Calu3 (cell line): Measurements from ENCODE around the gene ARSK. TPM values are rescaled to one million over a fixed set of nuclear protein-coding genes. Genes with fewer than 3 reads are reported as not detected.

Experiments
- BruUV-seq: library from RNA; stranded (reverse); fragments of 400-500 nt; replicated peaks from 2 replicates; lab custom pipeline; 2021; lab: Mats Ljungman, UMichigan
- CTCF ChIA-PET: fragments of 300-600 bp; sonication (Branson Sonifier 250); formaldehyde crosslinking; loops from one replicate; lab custom pipeline; 2022; ENCODE audit warnings: antibody characterized with exemption; lab: Charles Lee
- DNase-seq: peaks from one replicate; pipeline ENCODE4 v3.0.0; 2022
- H3K27ac Mint-ChIP-seq: one replicate; pipeline ENCODE4 v1.8.0; 2022; ENCODE audit warnings: mixed read lengths; ENCODE audit not compliant: unreplicated experiment
- H3K27me3 Mint-ChIP-seq: one replicate; pipeline ENCODE4 v1.8.0; 2022; ENCODE audit warnings: mixed read lengths; ENCODE audit not compliant: unreplicated experiment
- H3K36me3 Mint-ChIP-seq: one replicate; pipeline ENCODE4 v1.8.0; 2022; ENCODE audit warnings: mild to moderate bottlenecking, moderate library complexity, mixed read lengths; ENCODE audit not compliant: insufficient read depth, unreplicated experiment
- H3K4me1 Mint-ChIP-seq: one replicate; pipeline ENCODE4 v1.8.0; 2022; ENCODE audit warnings: mild to moderate bottlenecking, low read depth, mixed read lengths; ENCODE audit not compliant: unreplicated experiment
- H3K4me3 Mint-ChIP-seq: one replicate; pipeline ENCODE4 v1.8.0; 2022; ENCODE audit warnings: mild to moderate bottlenecking, low read depth, moderate library complexity, mixed read lengths; ENCODE audit not compliant: unreplicated experiment
- H3K9me3 Mint-ChIP-seq: one replicate; pipeline ENCODE4 v1.8.0; 2022; ENCODE audit warnings: low read depth, mixed read lengths; ENCODE audit not compliant: unreplicated experiment
- intact Hi-C: fragments of 100-400 bp; cut with micrococcal nuclease; formaldehyde crosslinking; loops from one replicate; pipeline ENCODE4 v1.10.0; 2022; ENCODE audit not compliant: unreplicated experiment
- total RNA-seq: library from RNA; stranded (reverse); gene quantifications from 2 replicates; pipeline ENCODE4 v1.2.3, GENCODE V29; 2022
- TF ChIP-seq, protein P1 (sequence below): fragments of 200-600 bp; IDR thresholded peaks from one replicate; pipeline ENCODE4 v1.8.0; 2022; ENCODE audit warnings: antibody characterized with exemption; ENCODE audit not compliant: unreplicated experiment

Gene ARSK
- total RNA-seq, 1 experiment from 2014 or later, result 6.6 TPM

DNA sequence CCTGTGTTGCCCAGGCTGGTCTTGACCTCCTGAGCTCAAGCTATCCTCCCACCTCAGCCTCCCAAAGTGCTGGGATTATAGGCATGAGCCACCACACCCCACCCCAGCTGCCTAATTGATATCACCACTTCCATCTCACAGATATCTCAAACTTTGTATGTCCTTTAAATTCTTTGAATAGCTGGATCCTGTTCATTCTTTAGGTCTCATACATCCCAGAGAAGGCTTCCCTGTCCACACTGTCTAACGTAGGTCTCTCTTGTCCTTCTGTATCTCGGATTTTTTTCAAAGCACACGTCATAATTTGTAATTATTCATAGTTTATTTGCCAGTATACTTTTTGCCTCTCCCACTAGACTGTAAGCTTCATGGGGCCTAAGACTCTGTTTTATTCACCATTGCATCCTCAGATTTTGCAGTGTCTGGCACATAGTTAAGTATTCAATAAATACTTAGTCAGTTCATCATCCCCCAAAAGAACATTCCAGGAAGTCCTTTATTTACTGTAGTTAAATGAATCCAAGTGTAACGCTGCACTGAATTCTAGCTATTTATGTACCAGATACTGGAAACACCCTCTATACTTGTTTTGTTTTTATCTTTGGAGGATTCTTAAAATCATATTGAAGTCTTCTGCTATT lies 10.5 kb downstream of the ARSK start:
- no peak for DNase-seq
- CTCF ChIA-PET, result no interaction called here
- TF ChIP-seq, protein P1, sequence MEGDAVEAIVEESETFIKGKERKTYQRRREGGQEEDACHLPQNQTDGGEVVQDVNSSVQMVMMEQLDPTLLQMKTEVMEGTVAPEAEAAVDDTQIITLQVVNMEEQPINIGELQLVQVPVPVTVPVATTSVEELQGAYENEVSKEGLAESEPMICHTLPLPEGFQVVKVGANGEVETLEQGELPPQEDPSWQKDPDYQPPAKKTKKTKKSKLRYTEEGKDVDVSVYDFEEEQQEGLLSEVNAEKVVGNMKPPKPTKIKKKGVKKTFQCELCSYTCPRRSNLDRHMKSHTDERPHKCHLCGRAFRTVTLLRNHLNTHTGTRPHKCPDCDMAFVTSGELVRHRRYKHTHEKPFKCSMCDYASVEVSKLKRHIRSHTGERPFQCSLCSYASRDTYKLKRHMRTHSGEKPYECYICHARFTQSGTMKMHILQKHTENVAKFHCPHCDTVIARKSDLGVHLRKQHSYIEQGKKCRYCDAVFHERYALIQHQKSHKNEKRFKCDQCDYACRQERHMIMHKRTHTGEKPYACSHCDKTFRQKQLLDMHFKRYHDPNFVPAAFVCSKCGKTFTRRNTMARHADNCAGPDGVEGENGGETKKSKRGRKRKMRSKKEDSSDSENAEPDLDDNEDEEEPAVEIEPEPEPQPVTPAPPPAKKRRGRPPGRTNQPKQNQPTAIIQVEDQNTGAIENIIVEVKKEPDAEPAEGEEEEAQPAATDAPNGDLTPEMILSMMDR, result no peak
- H3K36me3 Mint-ChIP-seq, result no peaks in the 10 kb centered on the region
- no peaks in the 10 kb centered on the region for H3K9me3 Mint-ChIP-seq
- no peaks in the 10 kb centered on the region for H3K4me1 Mint-ChIP-seq
- no peak overlapping the region for H3K27ac Mint-ChIP-seq
- H3K4me3 Mint-ChIP-seq, result no peak overlapping the region
- BruUV-seq, result no TSS peak
- H3K27me3 Mint-ChIP-seq, result no peaks in the 10 kb centered on the region
- intact Hi-C loops, result no loop called here

DNA sequence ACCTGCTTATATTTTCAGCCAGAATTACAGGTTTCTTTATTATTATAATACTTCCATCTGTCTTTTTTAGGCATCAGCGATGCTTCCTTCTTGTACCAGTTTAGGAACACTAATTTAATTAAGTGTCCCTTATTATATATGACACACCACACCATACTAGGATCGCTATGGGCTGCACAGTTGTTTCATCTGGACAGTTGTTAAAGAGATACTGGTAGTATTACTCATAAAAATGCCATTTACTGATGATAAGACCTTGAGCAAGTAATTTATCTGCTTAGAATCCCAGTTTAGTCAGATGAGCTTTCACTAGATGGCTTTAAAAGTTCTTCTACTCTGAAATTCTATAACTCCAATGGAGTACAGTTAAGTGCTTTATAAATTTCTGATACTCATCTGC lies 17.1 kb downstream of the ARSK start:
- no TSS peak for BruUV-seq
- H3K9me3 Mint-ChIP-seq, result peaks cover 3% of the 10 kb centered on the region
- TF ChIP-seq, protein P1, result no peak
- H3K4me3 Mint-ChIP-seq, result no peak overlapping the region
- CTCF ChIA-PET, result no interaction called here
- intact Hi-C loops, result no loop called here
- no peak overlapping the region for H3K27ac Mint-ChIP-seq
- H3K27me3 Mint-ChIP-seq, result no peaks in the 10 kb centered on the region
- H3K36me3 Mint-ChIP-seq, result no peaks in the 10 kb centered on the region
- no peaks in the 10 kb centered on the region for H3K4me1 Mint-ChIP-seq
- DNase-seq, result no peak

DNA sequence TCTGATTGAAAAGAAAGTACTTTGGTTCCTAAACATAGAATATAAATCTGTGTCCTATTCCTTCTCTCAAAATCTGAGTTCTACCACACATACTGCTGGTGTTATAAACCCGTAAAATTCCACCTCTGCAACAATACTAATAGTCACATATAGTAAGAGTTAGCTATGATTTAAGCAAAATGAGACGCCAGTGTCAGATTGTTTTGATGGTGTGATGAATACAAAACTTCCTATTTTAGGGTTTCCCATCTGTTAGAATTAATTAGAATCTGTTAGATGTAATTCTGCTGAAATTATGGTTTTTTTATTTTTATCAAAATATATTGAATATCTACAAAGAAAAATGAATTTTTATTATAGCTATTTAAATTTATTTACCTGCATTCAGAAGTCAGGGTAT lies 26.7 kb downstream of the ARSK start:
- TF ChIP-seq, protein P1, result no peak
- BruUV-seq, result no TSS peak
- intact Hi-C loops, result no loop called here
- Mint-ChIP-seq H3K36me3 (no peaks in the 10 kb centered on the region), H3K4me1 (no peaks in the 10 kb centered on the region), H3K9me3 (no peaks in the 10 kb centered on the region), H3K27ac (no peak overlapping the region), H3K27me3 (no peaks in the 10 kb centered on the region), H3K4me3 (no peak overlapping the region)
- CTCF ChIA-PET, result no interaction called here
- no peak for DNase-seq

DNA sequence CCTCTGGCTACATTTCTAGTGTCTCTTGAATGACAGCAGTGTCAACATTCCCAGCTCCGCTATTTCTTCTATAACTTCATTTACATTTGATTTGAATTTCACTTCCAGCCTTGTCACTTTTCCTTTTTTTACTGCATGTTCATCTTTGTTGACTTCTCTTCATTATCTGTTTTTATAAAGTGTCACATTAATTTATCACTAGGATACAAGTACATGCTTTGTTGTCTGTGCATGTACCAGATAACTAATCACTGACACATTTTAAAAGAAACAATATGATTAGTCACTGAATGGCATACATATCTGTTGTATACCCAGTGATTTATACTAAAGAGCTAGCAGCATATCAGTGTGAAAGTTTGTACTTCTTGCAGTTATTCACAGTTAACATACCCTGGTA lies 29.1 kb downstream of the ARSK start:
- H3K9me3 Mint-ChIP-seq, result no peaks in the 10 kb centered on the region
- no peak for DNase-seq
- CTCF ChIA-PET, result no interaction called here
- no peak overlapping the region for H3K27ac Mint-ChIP-seq
- TF ChIP-seq, protein P1, result no peak
- no TSS peak for BruUV-seq
- H3K36me3 Mint-ChIP-seq, result no peaks in the 10 kb centered on the region
- H3K27me3 Mint-ChIP-seq, result no peaks in the 10 kb centered on the region
- no peaks in the 10 kb centered on the region for H3K4me1 Mint-ChIP-seq
- intact Hi-C loops, result no loop called here
- H3K4me3 Mint-ChIP-seq, result no peak overlapping the region
